Spleen (tissue), 7 donors: ENCODE results near the gene SLAIN2.

Experiments used
- POLR2A ChIP-seq, 3 donors: fragments of 450-650 bp; IDR thresholded peaks; one replicate each; pipeline ENCODE4 v1.5.1; 2017; ENCODE audit warnings: antibody characterized with exemption in 3 of 3, mild to moderate bottlenecking in 1 of 3
- TF ChIP-seq, protein P1 (sequence below), 11 experiments: fragments of 200-600 bp in 7 of 11; fragments of 450-650 bp in 4 of 11; sonication (generic) in 4 of 11; IDR thresholded peaks in 8 of 11; conservative IDR thresholded peaks in 3 of 11; 1 replicate in 7 of 11; 2 replicates in 4 of 11; pipeline versions ENCODE4 v1.4.0 to v1.8.0; 2016 to 2021; ENCODE audit warnings: antibody characterized with exemption in 11 of 11, inconsistent platforms in 4 of 11, mild to moderate bottlenecking in 1 of 11
- donor health status: DM: no; HTN: no; CAD: no; lungs with moderate emphysema.
- donor health status: DM: no; HTN: no; CAD: no.
- donor health status: DM: no; HTN: no; CAD: no.

DNA sequence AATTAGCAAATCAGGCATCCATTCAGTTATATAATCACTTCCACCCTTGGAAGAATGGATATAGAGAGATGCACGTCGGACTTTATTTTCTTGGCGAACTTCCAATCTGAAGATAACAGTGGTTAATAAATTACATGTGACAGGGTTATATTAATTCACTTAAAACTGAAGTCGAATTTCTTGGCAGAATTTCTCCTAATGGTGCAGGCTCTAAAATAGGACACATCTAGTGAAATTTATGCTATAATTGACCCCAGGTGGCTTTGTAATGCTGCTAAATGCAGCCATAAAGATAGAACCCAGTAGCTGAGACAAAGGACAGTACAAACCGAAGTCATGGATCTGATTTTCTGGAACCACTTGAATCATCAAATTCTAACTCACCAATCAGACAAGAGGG, 121.0 kb downstream of the SLAIN2 start:
- TF ChIP-seq, protein P1, sequence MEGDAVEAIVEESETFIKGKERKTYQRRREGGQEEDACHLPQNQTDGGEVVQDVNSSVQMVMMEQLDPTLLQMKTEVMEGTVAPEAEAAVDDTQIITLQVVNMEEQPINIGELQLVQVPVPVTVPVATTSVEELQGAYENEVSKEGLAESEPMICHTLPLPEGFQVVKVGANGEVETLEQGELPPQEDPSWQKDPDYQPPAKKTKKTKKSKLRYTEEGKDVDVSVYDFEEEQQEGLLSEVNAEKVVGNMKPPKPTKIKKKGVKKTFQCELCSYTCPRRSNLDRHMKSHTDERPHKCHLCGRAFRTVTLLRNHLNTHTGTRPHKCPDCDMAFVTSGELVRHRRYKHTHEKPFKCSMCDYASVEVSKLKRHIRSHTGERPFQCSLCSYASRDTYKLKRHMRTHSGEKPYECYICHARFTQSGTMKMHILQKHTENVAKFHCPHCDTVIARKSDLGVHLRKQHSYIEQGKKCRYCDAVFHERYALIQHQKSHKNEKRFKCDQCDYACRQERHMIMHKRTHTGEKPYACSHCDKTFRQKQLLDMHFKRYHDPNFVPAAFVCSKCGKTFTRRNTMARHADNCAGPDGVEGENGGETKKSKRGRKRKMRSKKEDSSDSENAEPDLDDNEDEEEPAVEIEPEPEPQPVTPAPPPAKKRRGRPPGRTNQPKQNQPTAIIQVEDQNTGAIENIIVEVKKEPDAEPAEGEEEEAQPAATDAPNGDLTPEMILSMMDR (IDR thresholded peaks at IDR 0.05 in 8 of 11, conservative IDR thresholded peaks at IDR 0.05 in 3 of 11) = no peak
- no peak for TF ChIP-seq POLR2A (IDR thresholded peaks at IDR 0.05)
